Measurements from ENCODE around the gene MMRN2.
"Not testable (repeated sequence)": the region's sequence is repeated elsewhere in the genome, so short reads cannot be mapped to it uniquely, and the experiment has no call there.

The MMRN2 gene

DNA sequence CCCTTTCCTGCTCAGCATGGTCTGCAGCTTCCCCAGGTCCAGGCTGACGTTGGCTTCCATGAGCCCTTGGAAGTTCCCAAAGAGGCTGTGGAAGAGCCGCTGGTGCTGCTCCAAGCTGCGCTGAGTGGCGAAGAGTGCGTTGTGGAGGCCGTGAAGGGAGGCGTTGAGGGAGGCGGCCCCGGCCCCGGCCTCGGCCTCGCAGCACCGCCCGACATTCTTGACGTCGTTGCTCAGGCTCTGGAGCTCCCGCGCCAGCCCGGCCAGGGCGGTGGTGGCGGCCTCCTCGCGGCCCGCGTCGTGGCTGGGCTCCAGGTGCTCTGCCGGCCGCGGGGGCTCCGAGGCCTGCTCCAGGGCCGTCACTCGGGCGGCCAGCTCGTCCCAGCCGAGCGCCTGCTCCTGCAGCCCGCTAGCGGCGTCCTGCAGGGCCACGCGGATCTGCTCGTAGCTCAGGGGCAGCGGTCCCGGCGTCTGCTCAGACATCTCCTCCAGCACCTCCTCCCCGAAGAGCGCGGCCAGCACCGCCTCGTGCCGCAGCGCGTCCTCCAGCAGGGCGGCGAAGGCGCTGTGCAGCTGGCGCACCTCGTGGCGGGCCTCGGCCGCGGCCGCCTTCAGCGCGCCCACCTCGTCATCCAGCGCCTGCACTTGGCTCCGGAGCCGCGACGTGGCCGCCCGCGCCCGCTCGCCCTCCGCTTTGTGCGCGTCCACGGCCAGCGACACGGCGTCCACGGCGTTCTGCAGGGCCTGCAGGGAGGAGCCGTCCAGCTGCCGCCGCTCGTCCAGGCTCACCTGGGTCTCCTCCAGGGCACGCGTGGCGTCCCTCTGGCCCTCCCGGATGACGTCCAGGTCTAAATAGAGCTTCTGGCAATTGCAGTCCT lies 14.7 kb downstream of the MMRN2 start:
- TF ChIP-seq, protein P1, sequence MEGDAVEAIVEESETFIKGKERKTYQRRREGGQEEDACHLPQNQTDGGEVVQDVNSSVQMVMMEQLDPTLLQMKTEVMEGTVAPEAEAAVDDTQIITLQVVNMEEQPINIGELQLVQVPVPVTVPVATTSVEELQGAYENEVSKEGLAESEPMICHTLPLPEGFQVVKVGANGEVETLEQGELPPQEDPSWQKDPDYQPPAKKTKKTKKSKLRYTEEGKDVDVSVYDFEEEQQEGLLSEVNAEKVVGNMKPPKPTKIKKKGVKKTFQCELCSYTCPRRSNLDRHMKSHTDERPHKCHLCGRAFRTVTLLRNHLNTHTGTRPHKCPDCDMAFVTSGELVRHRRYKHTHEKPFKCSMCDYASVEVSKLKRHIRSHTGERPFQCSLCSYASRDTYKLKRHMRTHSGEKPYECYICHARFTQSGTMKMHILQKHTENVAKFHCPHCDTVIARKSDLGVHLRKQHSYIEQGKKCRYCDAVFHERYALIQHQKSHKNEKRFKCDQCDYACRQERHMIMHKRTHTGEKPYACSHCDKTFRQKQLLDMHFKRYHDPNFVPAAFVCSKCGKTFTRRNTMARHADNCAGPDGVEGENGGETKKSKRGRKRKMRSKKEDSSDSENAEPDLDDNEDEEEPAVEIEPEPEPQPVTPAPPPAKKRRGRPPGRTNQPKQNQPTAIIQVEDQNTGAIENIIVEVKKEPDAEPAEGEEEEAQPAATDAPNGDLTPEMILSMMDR (IDR thresholded peaks at IDR 0.05; ENCODE audit: insufficient read depth, low read depth, low read length, missing control alignments), result no peak
- no peak for DNase-seq (ENCODE audit: low read depth)
- H3K4me3 ChIP-seq (ENCODE audit: low read length), result no peak overlapping the region

DNA sequence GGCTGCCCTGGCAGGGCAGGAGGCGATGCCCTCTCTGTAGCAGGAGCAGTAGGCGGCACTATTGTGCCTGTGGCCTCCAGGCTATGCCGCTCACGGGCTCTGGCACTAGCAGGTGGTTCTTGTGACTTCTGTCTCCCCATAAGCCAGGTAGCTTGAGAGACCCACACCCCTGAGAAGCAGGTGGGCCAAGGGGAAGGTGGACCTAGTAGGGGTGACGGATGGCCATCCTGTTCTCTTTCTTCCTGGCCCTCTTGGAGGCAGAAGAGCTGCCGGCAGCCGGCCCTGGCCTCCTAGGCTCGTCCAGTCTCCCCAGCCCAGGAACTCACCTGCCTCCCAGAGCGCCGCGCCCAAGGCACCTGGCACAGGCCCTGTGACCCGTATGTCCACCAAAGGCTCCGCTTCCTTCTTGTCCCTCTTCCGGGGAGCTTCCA lies 15.4 kb downstream of the MMRN2 start:
- no peak for DNase-seq (ENCODE audit: low read depth)
- no peak overlapping the region for H3K4me3 ChIP-seq (ENCODE audit: low read length)
- TF ChIP-seq, protein P1 (IDR thresholded peaks at IDR 0.05; ENCODE audit: insufficient read depth, low read depth, low read length, missing control alignments), result no peak

DNA sequence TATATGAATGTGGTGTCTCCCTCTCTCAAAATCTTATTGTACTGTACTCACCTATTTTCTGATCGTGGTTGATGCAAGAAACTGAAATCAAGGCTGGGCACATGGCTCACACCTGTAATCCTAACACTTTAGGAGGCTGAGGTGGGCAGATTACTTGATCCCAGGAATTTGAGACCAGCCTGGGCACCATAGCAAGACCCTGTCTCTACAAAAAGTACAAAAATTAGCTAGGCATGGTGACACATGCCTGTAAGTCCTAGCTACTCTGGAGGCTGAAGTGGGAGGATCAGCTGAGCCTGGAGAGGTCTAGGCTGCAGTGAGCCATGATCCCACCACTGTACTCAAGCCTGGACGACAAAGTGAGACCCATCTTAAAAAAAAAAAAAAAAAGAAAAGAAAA lies 16.0 kb downstream of the MMRN2 start:
- no peak for DNase-seq (ENCODE audit: low read depth)

DNA sequence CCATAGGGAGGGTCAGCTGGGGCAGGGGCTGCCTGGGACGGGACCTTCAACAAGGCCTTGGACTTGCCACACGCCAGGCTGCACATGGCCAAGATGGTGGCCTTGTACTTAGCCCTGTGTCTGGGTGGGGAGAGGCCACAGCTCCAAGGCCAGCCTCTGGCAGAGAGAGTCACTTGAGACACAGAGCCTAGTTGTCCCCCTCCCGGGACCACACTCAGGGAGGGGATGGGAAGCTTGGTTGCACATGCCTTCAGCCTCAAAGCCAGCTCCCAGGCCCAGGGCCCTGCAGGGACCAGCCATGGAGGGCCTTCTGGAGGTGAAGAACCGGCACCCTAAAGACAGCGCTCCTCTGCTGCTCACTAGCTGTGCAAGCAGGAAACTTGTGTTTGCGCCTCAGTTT lies 16.7 kb downstream of the MMRN2 start:
- H3K4me3 ChIP-seq (ENCODE audit: low read length), result no peak overlapping the region
- DNase-seq (ENCODE audit: low read depth), result no peak
- TF ChIP-seq, protein P1 (IDR thresholded peaks at IDR 0.05; ENCODE audit: insufficient read depth, low read depth, low read length, missing control alignments), result no peak

More for the DNA sequence above, 16.0 kb downstream of the MMRN2 start:
- H3K4me3 ChIP-seq (ENCODE audit: low read length), result no peak overlapping the region
- TF ChIP-seq, protein P1 (IDR thresholded peaks at IDR 0.05; ENCODE audit: insufficient read depth, low read depth, low read length, missing control alignments), result no peak

DNA sequence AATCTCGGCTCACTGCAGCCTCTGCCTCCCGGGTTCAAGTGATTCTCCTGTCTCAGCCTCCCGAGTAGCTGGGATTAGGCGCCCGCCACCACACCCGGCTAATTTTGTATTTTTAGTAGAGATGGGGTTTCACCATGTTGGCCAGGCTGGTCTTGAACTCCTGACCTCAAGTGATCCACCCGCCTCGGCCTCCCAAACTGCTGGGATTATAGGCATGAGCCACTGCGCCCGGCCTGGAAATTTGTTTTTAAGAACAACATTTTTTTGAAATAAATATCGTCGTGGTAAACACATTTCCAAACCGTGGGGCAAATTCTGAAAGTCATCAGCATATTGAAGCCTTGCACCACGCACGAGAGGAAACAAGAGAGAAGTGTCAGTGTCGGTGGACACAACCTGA lies 17.3 kb downstream of the MMRN2 start:
- DNase-seq (ENCODE audit: low read depth); H3K4me3 ChIP-seq (ENCODE audit: low read length): not testable (repeated sequence)

DNA sequence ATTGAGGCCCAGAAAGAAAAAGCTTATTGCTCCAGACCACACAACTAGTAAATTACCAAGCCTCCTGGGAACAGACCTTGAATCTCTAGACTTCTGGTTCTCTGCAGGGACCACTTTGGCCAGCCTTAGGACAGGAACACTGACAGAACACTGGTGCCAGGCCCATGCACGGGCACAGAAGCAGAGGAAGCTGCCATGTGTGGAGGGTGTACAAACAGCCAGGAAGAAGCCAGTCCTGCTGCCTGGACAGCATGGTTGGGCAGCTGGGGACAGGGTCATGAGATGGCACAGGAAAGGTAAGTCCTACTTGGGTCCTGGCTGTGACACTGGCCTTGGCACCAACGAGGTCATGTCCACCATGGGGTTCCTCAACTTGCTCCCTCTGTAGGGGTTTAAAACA lies 19.2 kb downstream of the MMRN2 start:
- TF ChIP-seq, protein P1 (IDR thresholded peaks at IDR 0.05; ENCODE audit: insufficient read depth, low read depth, low read length, missing control alignments), result no peak
- no peak for DNase-seq (ENCODE audit: low read depth)
- H3K4me3 ChIP-seq (ENCODE audit: low read length), result no peak overlapping the region

DNA sequence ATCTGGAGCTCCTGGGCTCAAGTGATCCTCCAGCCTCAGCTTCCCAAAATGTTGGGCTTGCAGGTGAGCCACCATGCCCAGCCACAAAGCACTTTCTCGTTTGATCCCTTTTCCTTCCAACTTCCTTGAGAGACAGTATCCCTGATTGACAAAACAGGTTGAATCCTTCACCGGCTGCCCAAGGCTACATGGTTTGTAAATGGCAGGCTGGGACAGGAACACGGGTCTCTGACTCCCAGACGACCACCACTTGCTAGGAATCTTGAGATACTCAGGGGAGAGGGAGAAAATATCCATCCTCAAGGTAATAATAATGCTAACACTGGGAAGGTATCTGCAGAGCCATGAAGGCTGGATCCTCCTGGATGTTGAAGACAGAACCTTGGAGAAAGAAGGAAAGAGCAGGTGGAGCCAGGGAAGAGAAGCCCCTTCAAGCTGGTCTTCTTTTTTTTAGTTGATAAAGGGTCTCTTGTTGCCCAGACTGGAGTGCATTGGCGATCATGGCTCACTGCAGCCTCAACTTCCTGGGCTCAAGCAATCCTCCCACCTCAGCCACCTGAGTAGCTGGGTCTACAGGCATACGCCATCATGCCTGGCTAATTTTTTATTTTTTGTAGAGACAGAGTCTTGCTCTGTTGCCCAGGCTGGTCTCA lies 19.8 kb downstream of the MMRN2 start:
- H3K4me3 ChIP-seq (ENCODE audit: low read length), result no peak overlapping the region
- no peak for DNase-seq (ENCODE audit: low read depth)
- TF ChIP-seq, protein P1 (IDR thresholded peaks at IDR 0.05; ENCODE audit: insufficient read depth, low read depth, low read length, missing control alignments), result no peak
